Fibroblast of lung (primary cell): ENCODE data around the gene MOG. TPM values are rescaled to one million over a fixed set of nuclear protein-coding genes. Genes with fewer than 3 reads are reported as not detected.

Experiments used
- DNase-seq, 2 donors: peaks; one replicate each; pipeline versions ENCODE4 v3.0.0 to v3.0.0-alpha.2; 2010; ENCODE audit warnings: low read depth in 2 of 2
- H2AFZ ChIP-seq: 2 replicates; pipeline ENCODE4 v1.5.1; 2012; ENCODE audit warnings: low read length, control low read depth, inconsistent platforms
- H3K27ac ChIP-seq: 2 replicates; pipeline ENCODE4 v1.5.1; 2011; ENCODE audit warnings: low read length, control low read depth; ENCODE audit not compliant: insufficient read depth
- H3K27me3 ChIP-seq: 2 replicates; pipeline ENCODE4 v1.5.1; 2011; ENCODE audit warnings: mild to moderate bottlenecking, low read length; ENCODE audit not compliant: control insufficient read depth, insufficient read depth
- H3K36me3 ChIP-seq: 2 replicates; pipeline ENCODE4 v1.5.1; 2011; ENCODE audit warnings: low read length; ENCODE audit not compliant: control insufficient read depth, insufficient read depth
- H3K4me1 ChIP-seq: 2 replicates; pipeline ENCODE4 v1.5.1; 2011; ENCODE audit warnings: low read length; ENCODE audit not compliant: control insufficient read depth, insufficient read depth; ENCODE audit errors: extremely low read depth
- H3K4me2 ChIP-seq: 2 replicates; pipeline ENCODE4 v1.5.1; 2011; ENCODE audit warnings: low read length, control low read depth; ENCODE audit not compliant: insufficient read depth; ENCODE audit errors: extremely low read depth
- H3K4me3 ChIP-seq, 4 experiments: fragments of 200-600 bp in 1 of 4; sonication (generic) in 1 of 4; replicated peaks in 1 of 4; 2 replicates each; pipeline ENCODE4 v1.5.1; 2011 to 2016; ENCODE audit warnings: low read length in 4 of 4, low read depth in 3 of 4, mild to moderate bottlenecking in 3 of 4, control low read depth in 2 of 4, inconsistent platforms in 1 of 4, mixed read lengths in 1 of 4; ENCODE audit not compliant: insufficient read depth in 1 of 4; ENCODE audit errors: control extremely low read depth in 1 of 4
- H3K79me2 ChIP-seq: 2 replicates; pipeline ENCODE4 v1.5.1; 2012; ENCODE audit warnings: mild to moderate bottlenecking, low read length, inconsistent platforms; ENCODE audit not compliant: control insufficient read depth, insufficient read depth
- H3K9ac ChIP-seq: 2 replicates; pipeline ENCODE4 v1.5.1; 2011; ENCODE audit warnings: mild to moderate bottlenecking, low read length, control low read depth; ENCODE audit not compliant: insufficient read depth
- H3K9me3 ChIP-seq: 2 replicates; pipeline ENCODE4 v1.5.1; 2012; ENCODE audit warnings: low read depth, low read length; ENCODE audit not compliant: control insufficient read depth, insufficient read depth
- H4K20me1 ChIP-seq: 2 replicates; pipeline ENCODE4 v1.5.1; 2011; ENCODE audit warnings: low read length; ENCODE audit not compliant: control insufficient read depth, insufficient read depth; ENCODE audit errors: extremely low read depth
- EZH2 ChIP-seq: IDR thresholded peaks from 2 replicates; pipeline ENCODE4 v1.5.1; 2012; ENCODE audit warnings: low read length, control low read depth, mild to moderate bottlenecking; ENCODE audit errors: missing control alignments
- polyA plus RNA-seq, 2 donors: library from polyadenylated mRNA; depleted of rRNA in 1 of 2; stranded (reverse) in 1 of 2; unstranded in 1 of 2; fragments of >200 nt; gene quantifications; 2 replicates each; pipeline ENCODE4 v1.2.1, GENCODE V29; 2011 to 2012; ENCODE audit warnings: missing spikeins in 1 of 2
- total RNA-seq: library from RNA; depleted of rRNA; stranded (reverse); fragments of >200 nt; gene quantifications from 2 replicates; pipeline ENCODE4 v1.2.1, GENCODE V29; 2014
- TF ChIP-seq, protein P1 (sequence below), 2 donors: IDR thresholded peaks in 1 of 2; conservative IDR thresholded peaks in 1 of 2; 1 replicate in 1 of 2; 2 replicates in 1 of 2; pipeline ENCODE4 v1.5.1; 2011 to 2012; ENCODE audit warnings: low read length in 2 of 2, control low read depth in 1 of 2, inconsistent platforms in 1 of 2, low read depth in 1 of 2, mild to moderate bottlenecking in 1 of 2

The MOG gene
- total and polyA plus RNA-seq, 2 donors (not counting 1 experiment from before 2014, with no cell fraction given) = not detected

DNA sequence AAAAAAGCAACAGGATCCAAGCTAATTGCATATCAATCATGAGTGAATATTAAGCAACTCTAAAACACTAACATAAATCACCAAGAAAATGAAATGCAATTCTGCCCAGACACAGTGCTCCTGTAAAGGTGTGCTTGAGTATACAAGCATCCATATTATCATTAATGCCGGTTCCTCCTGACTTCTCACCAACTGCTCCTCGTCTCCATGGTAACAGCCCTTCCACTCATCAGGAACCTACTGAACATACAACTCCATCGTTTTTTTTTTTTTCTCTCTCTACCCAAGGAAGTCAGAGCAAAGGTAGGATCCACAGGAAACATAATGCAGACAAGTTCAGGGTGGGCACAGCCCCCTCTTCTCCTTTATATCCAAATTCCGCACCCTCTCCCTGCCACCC is 36.3 kb upstream of the MOG start:
- Histone ChIP-seq H3K4me3 (no peak overlapping the region), H3K4me1 (no peaks in the 10 kb centered on the region), H2AFZ (no peak overlapping the region), H3K4me2 (no peak overlapping the region), H3K79me2 (no peaks in the 10 kb centered on the region), H3K9me3 (no peaks in the 10 kb centered on the region), H3K36me3 (peaks cover 13% of the 10 kb centered on the region), H4K20me1 (no peaks in the 10 kb centered on the region), H3K9ac (no peak overlapping the region), H3K27ac (no peak overlapping the region), H3K27me3 (no peaks in the 10 kb centered on the region)
- no peak for DNase-seq
- TF ChIP-seq, protein P1, sequence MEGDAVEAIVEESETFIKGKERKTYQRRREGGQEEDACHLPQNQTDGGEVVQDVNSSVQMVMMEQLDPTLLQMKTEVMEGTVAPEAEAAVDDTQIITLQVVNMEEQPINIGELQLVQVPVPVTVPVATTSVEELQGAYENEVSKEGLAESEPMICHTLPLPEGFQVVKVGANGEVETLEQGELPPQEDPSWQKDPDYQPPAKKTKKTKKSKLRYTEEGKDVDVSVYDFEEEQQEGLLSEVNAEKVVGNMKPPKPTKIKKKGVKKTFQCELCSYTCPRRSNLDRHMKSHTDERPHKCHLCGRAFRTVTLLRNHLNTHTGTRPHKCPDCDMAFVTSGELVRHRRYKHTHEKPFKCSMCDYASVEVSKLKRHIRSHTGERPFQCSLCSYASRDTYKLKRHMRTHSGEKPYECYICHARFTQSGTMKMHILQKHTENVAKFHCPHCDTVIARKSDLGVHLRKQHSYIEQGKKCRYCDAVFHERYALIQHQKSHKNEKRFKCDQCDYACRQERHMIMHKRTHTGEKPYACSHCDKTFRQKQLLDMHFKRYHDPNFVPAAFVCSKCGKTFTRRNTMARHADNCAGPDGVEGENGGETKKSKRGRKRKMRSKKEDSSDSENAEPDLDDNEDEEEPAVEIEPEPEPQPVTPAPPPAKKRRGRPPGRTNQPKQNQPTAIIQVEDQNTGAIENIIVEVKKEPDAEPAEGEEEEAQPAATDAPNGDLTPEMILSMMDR (conservative IDR thresholded peaks at IDR 0.05 in 1 of 2, IDR thresholded peaks at IDR 0.05 in 1 of 2; ENCODE audit: low read depth in 1 of 2, low read length in 2 of 2) = no peak
- TF ChIP-seq EZH2 = no peak

DNA sequence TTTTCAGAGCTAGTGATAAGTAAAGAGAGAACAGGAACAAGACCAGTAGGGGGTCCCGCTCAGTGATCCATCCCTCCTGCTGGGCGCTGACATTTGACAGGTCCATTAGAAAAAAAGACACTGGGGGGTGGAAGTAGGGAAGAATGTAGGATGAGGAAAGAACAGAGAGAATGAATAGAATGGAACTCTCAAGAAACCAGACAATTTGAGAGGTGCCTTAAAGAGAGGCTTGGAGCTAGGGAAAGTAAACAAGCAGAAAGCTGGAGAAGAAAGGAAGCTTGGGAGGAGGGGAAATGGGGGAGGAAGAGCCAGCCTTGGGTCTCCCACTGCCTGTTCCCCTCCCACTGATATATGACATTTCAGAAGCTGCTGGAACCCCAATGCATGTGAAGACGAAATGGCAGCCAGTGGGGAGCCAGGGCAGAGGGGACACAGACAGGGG is 32.4 kb upstream of the MOG start:
- H2AFZ ChIP-seq = no peak overlapping the region
- no peaks in the 10 kb centered on the region for H3K79me2 ChIP-seq
- no peaks in the 10 kb centered on the region for H3K27me3 ChIP-seq
- H3K4me3 ChIP-seq = no peak overlapping the region
- H3K9ac ChIP-seq = no peak overlapping the region
- TF ChIP-seq EZH2 = no peak
- TF ChIP-seq, protein P1 (conservative IDR thresholded peaks at IDR 0.05 in 1 of 2, IDR thresholded peaks at IDR 0.05 in 1 of 2; ENCODE audit: low read depth in 1 of 2, low read length in 2 of 2) = no peak
- H3K9me3 ChIP-seq = no peaks in the 10 kb centered on the region
- peaks cover 9% of the 10 kb centered on the region for H3K36me3 ChIP-seq
- no peak overlapping the region for H3K4me2 ChIP-seq
- no peaks in the 10 kb centered on the region for H4K20me1 ChIP-seq
- H3K27ac ChIP-seq = no peak overlapping the region
- no peak for DNase-seq
- peaks cover 6% of the 10 kb centered on the region for H3K4me1 ChIP-seq

DNA sequence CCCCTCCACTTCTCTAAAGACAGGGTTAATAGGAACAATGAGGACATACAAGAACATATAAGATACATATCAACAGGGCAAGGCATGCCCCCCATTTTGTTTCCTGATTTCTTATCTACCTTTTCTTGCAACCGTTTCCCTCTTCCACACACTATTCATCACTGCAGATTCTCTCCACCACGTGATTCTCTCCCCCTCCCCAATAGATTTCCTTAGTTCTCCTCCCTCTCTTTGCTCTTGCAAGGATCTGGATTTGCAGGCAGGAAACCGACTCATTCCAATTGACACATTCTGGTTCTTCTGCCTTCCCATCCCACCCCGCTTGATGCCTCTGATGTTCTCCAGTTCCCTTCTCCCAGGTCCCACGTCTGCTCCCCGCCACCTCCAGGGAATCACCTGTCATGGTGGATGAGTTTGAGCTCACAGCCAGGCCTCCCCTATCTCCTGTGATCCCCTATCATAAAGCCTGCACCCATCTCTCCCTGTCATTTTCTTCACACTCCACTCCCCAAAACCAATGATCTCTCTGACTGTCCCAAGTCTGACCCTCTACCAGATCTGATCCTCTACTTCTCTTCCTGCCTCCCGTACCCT is 31.5 kb upstream of the MOG start:
- Histone ChIP-seq H4K20me1 (no peaks in the 10 kb centered on the region), H3K4me2 (no peak overlapping the region), H3K36me3 (peaks cover 6% of the 10 kb centered on the region), H2AFZ (no peak overlapping the region), H3K4me1 (peaks cover 6% of the 10 kb centered on the region), H3K9ac (no peak overlapping the region), H3K4me3 (no peak overlapping the region), H3K9me3 (no peaks in the 10 kb centered on the region), H3K27me3 (no peaks in the 10 kb centered on the region), H3K79me2 (no peaks in the 10 kb centered on the region), H3K27ac (no peak overlapping the region)
- TF ChIP-seq, protein P1 (conservative IDR thresholded peaks at IDR 0.05 in 1 of 2, IDR thresholded peaks at IDR 0.05 in 1 of 2; ENCODE audit: low read depth in 1 of 2, low read length in 2 of 2) = no peak
- no peak for TF ChIP-seq EZH2
- DNase-seq = no peak
